Endothelial cell of hepatic sinusoid (primary cell): ENCODE measurements around the gene NFIA.

Source experiments
- in situ Hi-C: cut with HindIII; loops from 2 replicates; pipeline ENCODE4 v1.10.0; 2017; ENCODE audit warnings: low sequenced_read_pairs

Gene NFIA

GRCh38 chr1:61082311-61083012 lies at the start of gene NFIA:
NFIA (plus strand) TSS chr1:61082561.
- in situ Hi-C loops: no loop called here

- in situ Hi-C loops: loop anchor here (5.0 kb wide), 1 partner anchor 59 kb away; no protein-coding TSS in a partner anchor
Observed at GRCh38 chr1:61035880-61036279, 46.5 kb upstream of the NFIA start.

GRCh38 chr1:61042466-61043009 lies 39.8 kb upstream of the NFIA start:
- in situ Hi-C loops: no loop called here

GRCh38 chr1:61043010-61043820 lies 39.1 kb upstream of the NFIA start:
- in situ Hi-C loops: no loop called here

- in situ Hi-C loops: no loop called here
Observed at GRCh38 chr1:61046434-61046833, 35.9 kb upstream of the NFIA start.

GRCh38 chr1:61047061-61047460 lies 35.3 kb upstream of the NFIA start:
- in situ Hi-C loops: no loop called here

- in situ Hi-C loops: no loop called here
Observed at GRCh38 chr1:61049850-61050540, 32.4 kb upstream of the NFIA start.

- in situ Hi-C loops: no loop called here
Observed at GRCh38 chr1:61050541-61051442, 31.6 kb upstream of the NFIA start.

GRCh38 chr1:61051443-61051718 lies 31.0 kb upstream of the NFIA start:
- in situ Hi-C loops: no loop called here

GRCh38 chr1:61051719-61052394 lies 30.5 kb upstream of the NFIA start:
- in situ Hi-C loops: no loop called here

GRCh38 chr1:61052395-61053225 lies 29.8 kb upstream of the NFIA start:
- in situ Hi-C loops: no loop called here

- in situ Hi-C loops: no loop called here
Observed at GRCh38 chr1:61053226-61053711, 29.1 kb upstream of the NFIA start.

- in situ Hi-C loops: no loop called here
Observed at GRCh38 chr1:61053712-61054600, 28.4 kb upstream of the NFIA start.

GRCh38 chr1:61054601-61054993 lies 27.8 kb upstream of the NFIA start:
- in situ Hi-C loops: no loop called here

- in situ Hi-C loops: no loop called here
Observed at GRCh38 chr1:61055110-61055614, 27.2 kb upstream of the NFIA start.

GRCh38 chr1:61056196-61056572 lies 26.2 kb upstream of the NFIA start:
- in situ Hi-C loops: no loop called here

GRCh38 chr1:61056573-61057439 lies 25.6 kb upstream of the NFIA start:
- in situ Hi-C loops: no loop called here
